ENCODE results near the gene GPR132. TPM values are rescaled to one million over a fixed set of nuclear protein-coding genes. Genes with fewer than 3 reads are reported as not detected.

Gene GPR132
- total and polyA plus RNA-seq, 2 of the 13 experiments (the other 11 are each of a cell fraction or from before 2014, with no cell fraction given), result not detected

DNA sequence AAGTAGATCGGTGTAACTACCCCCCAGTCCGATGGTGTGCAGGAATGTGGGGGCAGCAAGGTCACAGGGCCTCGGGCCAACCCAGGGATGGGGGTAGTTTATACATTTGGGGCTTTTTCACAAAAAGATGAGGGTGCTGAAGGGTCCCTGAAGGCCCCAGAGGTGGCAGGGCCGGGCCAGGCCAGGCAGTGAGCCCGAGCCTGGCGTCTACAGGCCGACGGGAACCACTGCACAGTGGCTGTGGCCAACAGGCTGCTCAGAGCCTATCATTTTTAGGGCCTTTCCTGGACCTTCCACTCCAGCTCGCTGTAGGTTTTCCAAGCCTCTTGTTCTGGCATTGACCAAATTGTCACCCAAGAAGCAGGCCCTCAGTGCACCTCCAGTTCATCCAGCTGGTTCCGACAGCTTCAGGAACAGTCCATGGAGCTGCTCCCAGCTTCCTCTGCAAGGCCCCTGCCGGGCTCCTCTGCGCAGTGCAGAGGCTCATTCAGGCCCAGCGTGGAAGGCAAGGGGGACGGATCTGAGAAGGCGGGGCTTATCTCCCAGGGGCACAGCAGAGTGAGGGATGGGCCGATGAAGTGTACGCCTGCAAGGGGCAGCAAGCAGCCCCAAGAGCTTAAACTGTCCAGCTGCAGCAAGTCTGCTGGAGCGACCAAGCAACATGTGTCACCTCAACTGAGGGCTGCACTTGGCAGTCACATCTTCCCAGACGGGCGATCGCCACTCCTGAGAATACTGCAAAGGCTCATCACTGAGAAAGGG lies 58.2 kb downstream of the GPR132 start (continued):
- TF ChIP-seq, protein P1, sequence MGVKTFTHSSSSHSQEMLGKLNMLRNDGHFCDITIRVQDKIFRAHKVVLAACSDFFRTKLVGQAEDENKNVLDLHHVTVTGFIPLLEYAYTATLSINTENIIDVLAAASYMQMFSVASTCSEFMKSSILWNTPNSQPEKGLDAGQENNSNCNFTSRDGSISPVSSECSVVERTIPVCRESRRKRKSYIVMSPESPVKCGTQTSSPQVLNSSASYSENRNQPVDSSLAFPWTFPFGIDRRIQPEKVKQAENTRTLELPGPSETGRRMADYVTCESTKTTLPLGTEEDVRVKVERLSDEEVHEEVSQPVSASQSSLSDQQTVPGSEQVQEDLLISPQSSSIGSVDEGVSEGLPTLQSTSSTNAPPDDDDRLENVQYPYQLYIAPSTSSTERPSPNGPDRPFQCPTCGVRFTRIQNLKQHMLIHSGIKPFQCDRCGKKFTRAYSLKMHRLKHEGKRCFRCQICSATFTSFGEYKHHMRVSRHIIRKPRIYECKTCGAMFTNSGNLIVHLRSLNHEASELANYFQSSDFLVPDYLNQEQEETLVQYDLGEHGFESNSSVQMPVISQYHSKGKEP (CRISPR knock-in tag; IDR thresholded peaks at IDR 0.05), result no peak
- no peak for TF ChIP-seq ONECUT2 (CRISPR knock-in tag; IDR thresholded peaks at IDR 0.05)
- TF ChIP-seq IRX3 (CRISPR knock-in tag; IDR thresholded peaks at IDR 0.05; ENCODE audit: borderline replicate concordance, low read depth), result no peak
- TF ChIP-seq ZNF572 (CRISPR knock-in tag; IDR thresholded peaks at IDR 0.05), result no peak
- TF ChIP-seq ZNF136 (CRISPR knock-in tag; IDR thresholded peaks at IDR 0.05; ENCODE audit: low read depth), result no peak
- TF ChIP-seq ZNF335 (CRISPR knock-in tag; IDR thresholded peaks at IDR 0.05), result no peak
- TF ChIP-seq ZNF530 (CRISPR knock-in tag; IDR thresholded peaks at IDR 0.05; ENCODE audit: low read depth), result no peak
- TF ChIP-seq, protein P2, sequence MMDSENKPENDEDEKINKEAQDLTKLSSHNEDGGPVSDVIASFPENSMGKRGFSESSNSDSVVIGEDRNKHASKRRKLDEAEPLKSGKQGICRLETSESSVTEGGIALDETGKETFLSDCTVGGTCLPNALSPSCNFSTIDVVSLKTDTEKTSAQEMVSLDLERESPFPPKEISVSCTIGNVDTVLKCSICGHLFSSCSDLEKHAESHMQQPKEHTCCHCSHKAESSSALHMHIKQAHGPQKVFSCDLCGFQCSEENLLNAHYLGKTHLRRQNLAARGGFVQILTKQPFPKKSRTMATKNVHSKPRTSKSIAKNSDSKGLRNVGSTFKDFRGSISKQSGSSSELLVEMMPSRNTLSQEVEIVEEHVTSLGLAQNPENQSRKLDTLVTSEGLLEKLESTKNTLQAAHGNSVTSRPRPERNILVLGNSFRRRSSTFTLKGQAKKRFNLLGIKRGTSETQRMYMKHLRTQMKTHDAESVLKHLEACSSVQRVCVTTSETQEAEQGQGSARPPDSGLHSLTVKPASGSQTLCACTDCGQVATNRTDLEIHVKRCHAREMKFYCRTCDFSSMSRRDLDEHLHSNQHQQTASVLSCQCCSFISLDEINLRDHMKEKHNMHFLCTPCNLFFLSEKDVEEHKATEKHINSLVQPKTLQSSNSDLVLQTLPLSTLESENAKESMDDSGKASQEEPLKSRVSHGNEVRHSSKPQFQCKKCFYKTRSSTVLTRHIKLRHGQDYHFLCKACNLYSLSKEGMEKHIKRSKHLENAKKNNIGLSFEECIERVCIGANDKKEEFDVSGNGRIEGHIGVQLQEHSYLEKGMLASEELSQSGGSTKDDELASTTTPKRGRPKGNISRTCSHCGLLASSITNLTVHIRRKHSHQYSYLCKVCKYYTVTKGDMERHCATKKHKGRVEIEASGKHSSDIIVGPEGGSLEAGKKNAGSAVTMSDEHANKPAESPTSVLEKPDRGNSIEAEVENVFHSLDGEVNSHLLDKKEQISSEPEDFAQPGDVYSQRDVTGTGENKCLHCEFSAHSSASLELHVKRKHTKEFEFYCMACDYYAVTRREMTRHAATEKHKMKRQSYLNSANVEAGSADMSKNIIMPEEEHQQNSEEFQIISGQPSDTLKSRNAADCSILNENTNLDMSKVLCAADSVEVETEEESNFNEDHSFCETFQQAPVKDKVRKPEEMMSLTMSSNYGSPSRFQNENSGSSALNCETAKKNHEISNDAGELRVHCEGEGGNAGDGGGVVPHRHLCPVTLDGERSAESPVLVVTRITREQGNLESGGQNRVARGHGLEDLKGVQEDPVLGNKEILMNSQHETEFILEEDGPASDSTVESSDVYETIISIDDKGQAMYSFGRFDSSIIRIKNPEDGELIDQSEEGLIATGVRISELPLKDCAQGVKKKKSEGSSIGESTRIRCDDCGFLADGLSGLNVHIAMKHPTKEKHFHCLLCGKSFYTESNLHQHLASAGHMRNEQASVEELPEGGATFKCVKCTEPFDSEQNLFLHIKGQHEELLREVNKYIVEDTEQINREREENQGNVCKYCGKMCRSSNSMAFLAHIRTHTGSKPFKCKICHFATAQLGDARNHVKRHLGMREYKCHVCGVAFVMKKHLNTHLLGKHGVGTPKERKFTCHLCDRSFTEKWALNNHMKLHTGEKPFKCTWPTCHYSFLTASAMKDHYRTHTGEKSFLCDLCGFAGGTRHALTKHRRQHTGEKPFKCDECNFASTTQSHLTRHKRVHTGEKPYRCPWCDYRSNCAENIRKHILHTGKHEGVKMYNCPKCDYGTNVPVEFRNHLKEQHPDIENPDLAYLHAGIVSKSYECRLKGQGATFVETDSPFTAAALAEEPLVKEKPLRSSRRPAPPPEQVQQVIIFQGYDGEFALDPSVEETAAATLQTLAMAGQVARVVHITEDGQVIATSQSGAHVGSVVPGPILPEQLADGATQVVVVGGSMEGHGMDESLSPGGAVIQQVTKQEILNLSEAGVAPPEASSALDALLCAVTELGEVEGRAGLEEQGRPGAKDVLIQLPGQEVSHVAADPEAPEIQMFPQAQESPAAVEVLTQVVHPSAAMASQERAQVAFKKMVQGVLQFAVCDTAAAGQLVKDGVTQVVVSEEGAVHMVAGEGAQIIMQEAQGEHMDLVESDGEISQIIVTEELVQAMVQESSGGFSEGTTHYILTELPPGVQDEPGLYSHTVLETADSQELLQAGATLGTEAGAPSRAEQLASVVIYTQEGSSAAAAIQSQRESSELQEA (CRISPR knock-in tag; IDR thresholded peaks at IDR 0.05; ENCODE audit: not compliant biosample characterization), result no peak
- no peak for TF ChIP-seq MED1 (CRISPR knock-in tag; IDR thresholded peaks at IDR 0.05)
- TF ChIP-seq ZNF780A (CRISPR knock-in tag; IDR thresholded peaks at IDR 0.05), result no peak
- 0 out of 2 replicates have a peak, but pooled peaks have one; percentile 19 for TF ChIP-seq TMF1 (CRISPR knock-in tag; IDR thresholded peaks at IDR 0.05; ENCODE audit: low read depth)
- TF ChIP-seq RFXANK (CRISPR knock-in tag; IDR thresholded peaks at IDR 0.05), result no peak
- TF ChIP-seq, protein P3, sequence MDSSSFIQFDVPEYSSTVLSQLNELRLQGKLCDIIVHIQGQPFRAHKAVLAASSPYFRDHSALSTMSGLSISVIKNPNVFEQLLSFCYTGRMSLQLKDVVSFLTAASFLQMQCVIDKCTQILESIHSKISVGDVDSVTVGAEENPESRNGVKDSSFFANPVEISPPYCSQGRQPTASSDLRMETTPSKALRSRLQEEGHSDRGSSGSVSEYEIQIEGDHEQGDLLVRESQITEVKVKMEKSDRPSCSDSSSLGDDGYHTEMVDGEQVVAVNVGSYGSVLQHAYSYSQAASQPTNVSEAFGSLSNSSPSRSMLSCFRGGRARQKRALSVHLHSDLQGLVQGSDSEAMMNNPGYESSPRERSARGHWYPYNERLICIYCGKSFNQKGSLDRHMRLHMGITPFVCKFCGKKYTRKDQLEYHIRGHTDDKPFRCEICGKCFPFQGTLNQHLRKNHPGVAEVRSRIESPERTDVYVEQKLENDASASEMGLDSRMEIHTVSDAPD (CRISPR knock-in tag; IDR thresholded peaks at IDR 0.05), result no peak
- no peak for TF ChIP-seq SNAI1 (CRISPR knock-in tag; IDR thresholded peaks at IDR 0.05; ENCODE audit: borderline replicate concordance)
- TF ChIP-seq PHF5A (CRISPR knock-in tag; IDR thresholded peaks at IDR 0.05; ENCODE audit: low read depth, unreplicated experiment), result no peak
- TF ChIP-seq ZNF562 (CRISPR knock-in tag; IDR thresholded peaks at IDR 0.05; ENCODE audit: borderline replicate concordance), result no peak
- no peak for TF ChIP-seq ETV5 (CRISPR knock-in tag; IDR thresholded peaks at IDR 0.05; ENCODE audit: borderline replicate concordance)
- TF ChIP-seq ZNF616 (CRISPR knock-in tag; IDR thresholded peaks at IDR 0.05; ENCODE audit: low read depth), result no peak
- peak; percentile 70 for TF ChIP-seq AGO2 (optimal IDR thresholded peaks at IDR 0.05; ENCODE audit: low read depth, low read length)
- TF ChIP-seq HOXA7 (CRISPR knock-in tag; IDR thresholded peaks at IDR 0.05), result no peak

Measured in HepG2 (cell line).